NB4 (cell line): Measurements from ENCODE around the gene C11orf58.
A peak's percentile ranks its signal among the peaks of the same experiment; 100 is the strongest.

Experiments used
- DNase-seq: peaks from one replicate; pipeline ENCODE4 v3.0.0; 2010; ENCODE audit warnings: low read depth
- H3K4me3 ChIP-seq: one replicate; pipeline ENCODE4 v1.5.1; 2011; ENCODE audit warnings: mild to moderate bottlenecking, low read depth, low read length, moderate library complexity
- CTCF ChIP-seq: IDR thresholded peaks from one replicate; pipeline ENCODE4 v1.5.1; 2012; ENCODE audit warnings: low read depth, low read length
- MAX ChIP-seq: IDR thresholded peaks from 2 replicates; pipeline ENCODE4 v1.6.1; 2011; ENCODE audit warnings: low read depth, low read length
- MYC ChIP-seq: IDR thresholded peaks from 2 replicates; pipeline ENCODE4 v1.6.1; 2011; ENCODE audit warnings: low read depth, low read length
- POLR2A ChIP-seq: IDR thresholded peaks from 2 replicates; pipeline ENCODE4 v1.6.1; 2011; ENCODE audit warnings: mild to moderate bottlenecking; ENCODE audit not compliant: insufficient read length; ENCODE audit errors: extremely low read depth

Gene C11orf58

DNA sequence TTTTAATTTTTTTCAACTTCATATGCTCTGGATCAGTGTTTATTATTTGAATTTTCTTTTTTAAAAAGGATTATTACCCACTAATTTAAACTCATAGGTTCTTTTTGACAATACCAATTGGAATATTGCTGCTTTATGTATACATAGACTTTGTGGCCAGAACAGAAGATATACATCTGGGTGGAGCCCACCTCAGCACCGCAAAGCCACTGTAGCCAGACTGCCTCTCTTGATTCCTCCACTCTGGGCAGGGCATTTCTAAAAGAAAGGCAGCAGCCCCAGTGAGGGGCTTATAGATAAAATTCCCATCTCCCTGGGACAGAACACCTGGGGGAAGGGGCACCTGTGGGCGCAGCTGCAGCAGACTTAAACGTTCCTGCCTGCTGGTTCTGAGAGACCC is 10.6 kb upstream of the C11orf58 start:
- no peak for DNase-seq
- TF ChIP-seq MAX (no peak), MYC (no peak)
- no peak overlapping the region for H3K4me3 ChIP-seq

- DNase-seq, result peak; percentile 38
- TF ChIP-seq MAX, result no peak
- no peak for TF ChIP-seq POLR2A
- no peak for TF ChIP-seq MYC
- no peak for TF ChIP-seq CTCF
- peak overlapping the region; percentile 87 for H3K4me3 ChIP-seq
Measured at GRCh38 chr11:16737818-16738192, 642 bp upstream of the C11orf58 start.

- DNase-seq, result peak; percentile 13
- no peak for TF ChIP-seq MYC
- no peak for TF ChIP-seq POLR2A
- TF ChIP-seq CTCF, result no peak
- no peak for TF ChIP-seq MAX
- H3K4me3 ChIP-seq, result peak overlapping the region; percentile 87
Measured at GRCh38 chr11:16738947-16739815, 734 bp downstream of the C11orf58 start.

- DNase-seq, result no peak
- no peak for TF ChIP-seq CTCF
- TF ChIP-seq POLR2A, result no peak
- no peak for TF ChIP-seq MAX
- no peak for TF ChIP-seq MYC
- H3K4me3 ChIP-seq, result peak overlapping the region; percentile 32
Measured at GRCh38 chr11:16741473-16741872, 3.0 kb downstream of the C11orf58 start.

DNA sequence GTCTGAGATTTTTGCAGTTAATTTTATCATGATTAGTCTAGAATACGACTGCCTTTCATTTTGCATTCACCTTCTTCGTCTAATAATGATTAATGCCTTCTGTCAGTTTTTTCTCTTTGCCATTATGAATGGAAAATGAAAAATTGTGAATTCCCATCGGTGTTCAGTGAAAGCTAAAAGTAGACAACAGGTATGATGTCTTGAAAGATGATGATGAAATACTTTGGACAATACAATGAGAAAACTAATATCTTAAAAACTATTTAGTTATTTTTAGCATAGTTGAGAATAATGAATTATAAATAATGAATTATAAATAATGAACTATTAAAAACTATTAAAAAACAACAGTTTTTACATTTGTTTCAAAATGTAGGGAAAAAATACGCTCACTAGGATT is 5.0 kb downstream of the C11orf58 start:
- DNase-seq, result no peak
- TF ChIP-seq MYC, result no peak
- no peak for TF ChIP-seq CTCF
- TF ChIP-seq MAX, result no peak
- no peak for TF ChIP-seq POLR2A
- H3K4me3 ChIP-seq, result no peak overlapping the region

- DNase-seq, result no peak
- TF ChIP-seq MYC (no peak), MAX (no peak), CTCF (no peak), POLR2A (no peak)
- no peak overlapping the region for H3K4me3 ChIP-seq
Measured at GRCh38 chr11:16744128-16744725, 5.8 kb downstream of the C11orf58 start.
